GM06990 (cell line): ENCODE measurements around the gene GPR156.

ENCODE experiments used
- DNase-seq: peaks from one replicate; pipeline ENCODE4 v3.0.0-alpha.2; 2011; ENCODE audit not compliant: insufficient read length; ENCODE audit errors: extremely low read depth
- H3K27me3 ChIP-seq: replicated peaks from 2 replicates; pipeline ENCODE4 v1.6.0; 2011; ENCODE audit warnings: low read length; ENCODE audit not compliant: control insufficient read depth, insufficient read depth
- H3K36me3 ChIP-seq: 2 replicates; pipeline ENCODE4 v1.5.1; 2011; ENCODE audit warnings: low read length; ENCODE audit not compliant: control insufficient read depth, insufficient read depth
- H3K4me3 ChIP-seq: replicated peaks from 2 replicates; pipeline ENCODE4 v1.5.1; 2011; ENCODE audit warnings: low read depth, mild to moderate bottlenecking, control low read depth, low read length
- TF ChIP-seq, protein P1 (sequence below): IDR thresholded peaks from 2 replicates; pipeline ENCODE4 v1.5.1; 2011; ENCODE audit warnings: low read length, control low read depth, mild to moderate bottlenecking, inconsistent platforms; ENCODE audit not compliant: insufficient read depth, poor library complexity, severe bottlenecking

The GPR156 gene

GRCh38 chr3:120167488-120167887, 117.5 kb downstream of the GPR156 start:
- H3K36me3 ChIP-seq: no peaks in the 10 kb centered on the region
- no peak overlapping the region for H3K4me3 ChIP-seq
- H3K27me3 ChIP-seq: no peaks in the 10 kb centered on the region
- TF ChIP-seq, protein P1, sequence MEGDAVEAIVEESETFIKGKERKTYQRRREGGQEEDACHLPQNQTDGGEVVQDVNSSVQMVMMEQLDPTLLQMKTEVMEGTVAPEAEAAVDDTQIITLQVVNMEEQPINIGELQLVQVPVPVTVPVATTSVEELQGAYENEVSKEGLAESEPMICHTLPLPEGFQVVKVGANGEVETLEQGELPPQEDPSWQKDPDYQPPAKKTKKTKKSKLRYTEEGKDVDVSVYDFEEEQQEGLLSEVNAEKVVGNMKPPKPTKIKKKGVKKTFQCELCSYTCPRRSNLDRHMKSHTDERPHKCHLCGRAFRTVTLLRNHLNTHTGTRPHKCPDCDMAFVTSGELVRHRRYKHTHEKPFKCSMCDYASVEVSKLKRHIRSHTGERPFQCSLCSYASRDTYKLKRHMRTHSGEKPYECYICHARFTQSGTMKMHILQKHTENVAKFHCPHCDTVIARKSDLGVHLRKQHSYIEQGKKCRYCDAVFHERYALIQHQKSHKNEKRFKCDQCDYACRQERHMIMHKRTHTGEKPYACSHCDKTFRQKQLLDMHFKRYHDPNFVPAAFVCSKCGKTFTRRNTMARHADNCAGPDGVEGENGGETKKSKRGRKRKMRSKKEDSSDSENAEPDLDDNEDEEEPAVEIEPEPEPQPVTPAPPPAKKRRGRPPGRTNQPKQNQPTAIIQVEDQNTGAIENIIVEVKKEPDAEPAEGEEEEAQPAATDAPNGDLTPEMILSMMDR: no peak
- no peak for DNase-seq

DNA sequence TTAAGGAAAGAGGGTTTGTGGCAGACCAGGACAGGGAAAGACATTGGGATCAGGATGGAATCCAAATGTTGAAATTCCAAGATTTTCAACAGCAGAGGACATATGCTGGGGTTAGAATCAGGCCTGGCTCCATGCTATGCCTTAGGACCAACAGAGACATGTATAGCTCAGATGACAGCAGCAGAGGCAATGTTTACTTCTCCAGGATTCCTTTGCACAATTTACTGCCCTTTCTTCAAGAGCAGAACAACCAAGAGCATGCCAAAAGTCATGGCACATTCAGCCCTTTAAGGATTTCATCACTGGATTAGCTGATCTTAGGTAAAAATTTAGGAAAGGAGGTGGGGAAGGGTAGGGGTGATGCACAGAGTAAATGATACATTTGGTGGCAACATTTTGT, 121.2 kb downstream of the GPR156 start:
- H3K4me3 ChIP-seq: no peak overlapping the region
- TF ChIP-seq, protein P1: no peak
- DNase-seq: no peak
- no peaks in the 10 kb centered on the region for H3K27me3 ChIP-seq
- no peaks in the 10 kb centered on the region for H3K36me3 ChIP-seq

- H3K4me3 ChIP-seq: no peak overlapping the region
- H3K36me3 ChIP-seq: no peaks in the 10 kb centered on the region
- DNase-seq: no peak
- H3K27me3 ChIP-seq: no peaks in the 10 kb centered on the region
- TF ChIP-seq, protein P1: no peak
Observed at GRCh38 chr3:120163026-120163425, 122.0 kb downstream of the GPR156 start.

GRCh38 chr3:120162400-120162799, 122.6 kb downstream of the GPR156 start:
- no peak overlapping the region for H3K4me3 ChIP-seq
- H3K27me3 ChIP-seq: no peaks in the 10 kb centered on the region
- H3K36me3 ChIP-seq: no peaks in the 10 kb centered on the region
- DNase-seq: no peak
- TF ChIP-seq, protein P1: no peak

GRCh38 chr3:120161902-120162301, 123.1 kb downstream of the GPR156 start:
- no peak overlapping the region for H3K4me3 ChIP-seq
- H3K27me3 ChIP-seq: no peaks in the 10 kb centered on the region
- TF ChIP-seq, protein P1: no peak
- no peak for DNase-seq
- H3K36me3 ChIP-seq: no peaks in the 10 kb centered on the region

- no peak overlapping the region for H3K4me3 ChIP-seq
- DNase-seq: no peak
- TF ChIP-seq, protein P1: no peak
- H3K36me3 ChIP-seq: no peaks in the 10 kb centered on the region
- H3K27me3 ChIP-seq: no peaks in the 10 kb centered on the region
Observed at GRCh38 chr3:120160050-120160449, 125.0 kb downstream of the GPR156 start.
